Fibroblast of mammary gland (primary cell): Measurements from ENCODE around the gene TRIM74.
"Not testable (repeated sequence)": the region's sequence is repeated elsewhere in the genome, so short reads cannot be mapped to it uniquely, and the experiment has no call there.

Source experiments
- DNase-seq: peaks from one replicate; pipeline ENCODE4 v3.0.0-alpha.2; 2010; ENCODE audit warnings: low read depth
- H3K4me3 ChIP-seq: 2 replicates; pipeline ENCODE4 v1.5.1; 2011; ENCODE audit warnings: low read depth, mild to moderate bottlenecking, low read length, moderate library complexity; ENCODE audit not compliant: control insufficient read depth

The TRIM74 gene

DNA sequence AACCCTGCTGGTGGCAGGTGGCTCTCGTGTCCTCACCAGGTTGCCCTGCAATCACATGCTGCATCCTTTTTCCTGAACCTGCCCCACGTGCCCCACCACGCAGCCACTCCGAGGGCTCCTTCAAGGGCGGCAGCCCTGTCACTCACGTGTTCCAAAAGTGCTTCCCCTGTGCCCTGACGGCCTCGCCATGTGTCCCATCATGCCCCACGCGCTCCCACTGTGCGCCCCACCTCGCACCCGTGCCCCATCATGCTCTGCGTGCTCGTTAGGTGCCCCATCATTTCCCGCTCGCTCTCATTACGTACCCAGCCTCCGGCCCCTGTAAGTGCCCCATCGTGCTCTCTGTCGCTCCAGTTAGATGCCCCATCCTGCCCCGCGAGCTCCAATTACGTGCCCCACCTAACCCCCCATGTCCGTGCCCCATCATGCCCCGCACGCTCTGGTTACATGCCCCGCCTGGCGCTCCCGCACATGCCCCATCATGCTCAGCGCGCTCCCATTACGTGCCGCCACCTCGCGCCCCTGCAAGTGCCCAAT lies at the start of gene TRIM74:
Gene TRIM74 (minus strand): TSS at position 487 of the 537 bp plus-strand sequence. CDS start 3,309 bp downstream, outside the sequence.
- not testable (repeated sequence) for DNase-seq, H3K4me3 ChIP-seq

DNA sequence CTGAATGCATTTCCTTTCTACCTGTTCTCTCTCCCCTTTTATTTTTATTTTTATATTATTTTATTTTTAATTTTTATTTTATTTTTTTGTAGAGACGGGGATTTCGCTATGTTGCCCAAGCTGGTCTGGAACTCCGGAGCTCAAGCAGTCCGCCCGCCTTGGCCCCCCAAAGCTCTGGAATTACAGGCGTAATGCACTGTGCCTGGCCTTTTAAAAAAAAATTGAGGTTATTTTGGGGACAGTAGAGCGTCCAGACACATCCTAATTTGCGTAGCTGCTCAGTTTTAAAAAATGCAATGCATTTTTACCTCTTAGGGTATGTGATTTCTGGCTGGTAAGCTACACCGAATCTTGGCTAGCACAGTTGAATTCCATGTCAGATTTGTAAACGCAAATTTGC lies 37.2 kb upstream of the TRIM74 start:
- DNase-seq, result not testable (repeated sequence)

DNA sequence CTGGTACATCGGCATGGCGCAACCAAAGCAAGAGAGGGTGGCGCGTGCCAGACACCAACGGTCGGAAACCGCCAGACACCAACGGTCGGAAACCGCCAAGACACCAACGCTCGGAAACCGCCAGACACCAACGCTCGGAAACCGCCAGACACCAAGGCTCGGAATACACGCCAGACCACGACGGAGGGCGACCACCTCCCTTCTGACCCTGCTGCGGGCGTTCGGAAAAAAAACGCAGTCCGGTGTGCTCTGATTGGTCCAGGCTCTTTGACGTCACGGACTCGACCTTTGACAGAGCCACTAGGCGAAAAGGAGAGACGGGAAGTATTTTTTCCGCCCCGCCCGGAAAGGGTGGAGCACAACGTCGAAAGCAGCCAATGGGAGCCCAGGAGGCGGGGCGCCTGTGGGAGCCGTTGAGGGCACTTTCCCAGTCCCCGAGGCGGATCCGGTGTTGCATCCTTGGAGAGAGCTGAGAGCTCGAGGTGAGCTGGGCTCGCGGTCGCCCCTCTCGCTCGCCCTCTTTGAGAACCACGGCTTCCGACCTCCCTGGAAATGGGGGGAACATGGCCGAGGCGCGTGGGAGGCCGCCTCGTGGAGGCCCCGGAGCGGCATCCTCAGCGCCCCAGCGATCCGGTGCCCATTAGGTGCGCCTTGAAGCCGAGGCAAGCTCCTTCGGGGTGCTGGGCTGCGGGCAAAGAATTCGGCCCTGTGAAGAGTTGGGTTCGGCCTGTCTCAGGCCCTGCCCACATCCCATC lies 36.6 kb upstream of the TRIM74 start:
- H3K4me3 ChIP-seq, result peak overlapping the region; percentile 61

More for the DNA sequence above, 37.2 kb upstream of the TRIM74 start:
- peak overlapping the region; percentile 45 for H3K4me3 ChIP-seq

DNA sequence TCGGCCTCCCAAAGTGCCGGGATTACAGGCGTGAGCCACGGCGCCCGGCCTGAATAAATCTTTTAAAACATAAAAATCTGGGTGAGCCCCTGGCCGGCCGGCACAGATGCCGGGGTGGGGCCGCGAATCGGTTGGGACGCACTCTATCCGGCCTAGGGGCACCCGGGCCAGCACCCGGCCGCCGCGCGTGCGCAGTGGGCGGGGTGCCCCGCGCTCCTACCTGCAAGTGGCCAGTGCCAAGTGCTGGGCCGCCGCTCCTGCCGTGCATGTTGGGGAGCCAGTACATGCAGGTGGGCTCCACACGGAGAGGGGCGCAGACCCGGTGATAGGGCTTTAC lies 36.1 kb upstream of the TRIM74 start:
- not testable (repeated sequence) for DNase-seq
- H3K4me3 ChIP-seq, result peak overlapping the region; percentile 61

More for the DNA sequence above, 36.6 kb upstream of the TRIM74 start:
- DNase-seq, result peak; percentile 77

DNA sequence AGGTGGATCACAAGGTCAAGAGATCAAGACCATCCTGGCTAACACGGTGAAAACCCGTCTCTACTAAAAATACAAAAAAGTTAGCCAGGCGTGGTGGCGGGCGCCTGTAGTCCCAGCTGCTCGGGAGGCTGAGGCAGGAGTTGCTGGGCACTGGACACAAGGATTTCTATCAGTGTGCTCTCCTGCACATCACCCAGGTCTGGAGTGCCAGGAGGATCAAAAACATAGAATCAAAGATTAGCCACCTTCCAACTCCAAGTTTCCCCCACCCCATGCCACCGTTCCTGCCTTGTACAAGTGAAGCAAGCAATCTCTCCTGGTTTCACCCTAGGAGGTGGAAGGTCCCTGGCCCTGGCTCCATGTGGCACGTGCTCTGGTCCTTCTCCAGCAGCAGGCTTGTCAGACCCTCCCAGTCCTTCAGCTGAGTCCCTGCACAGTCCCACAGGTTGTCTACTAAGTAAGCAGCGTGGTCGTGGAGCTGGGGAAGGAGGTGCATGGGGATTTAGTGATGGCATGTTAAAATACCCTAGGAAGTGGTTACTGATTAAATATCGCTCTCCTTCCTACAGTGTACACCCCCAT lies 28.7 kb upstream of the TRIM74 start:
- DNase-seq, H3K4me3 ChIP-seq: not testable (repeated sequence)

DNA sequence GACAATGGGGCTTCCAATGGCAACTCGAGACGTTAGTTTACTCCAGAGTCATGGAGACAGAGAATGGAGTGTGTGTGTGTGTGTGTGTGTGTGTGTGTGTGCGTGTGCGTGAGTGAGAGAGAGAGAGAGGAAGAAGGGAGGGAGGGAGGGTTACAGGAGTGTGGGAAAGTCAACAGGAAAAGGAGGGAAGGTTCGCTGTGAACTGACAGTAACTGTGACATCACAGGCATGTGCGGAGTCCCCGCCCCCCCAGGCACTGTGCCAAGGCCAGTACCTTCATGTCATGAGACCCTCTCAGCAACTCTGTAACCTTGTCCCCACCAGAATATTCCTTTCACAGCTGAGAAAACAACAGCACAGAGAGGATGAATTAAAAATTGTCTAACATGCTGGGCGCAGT lies 28.2 kb upstream of the TRIM74 start:
- DNase-seq, H3K4me3 ChIP-seq: not testable (repeated sequence)

DNA sequence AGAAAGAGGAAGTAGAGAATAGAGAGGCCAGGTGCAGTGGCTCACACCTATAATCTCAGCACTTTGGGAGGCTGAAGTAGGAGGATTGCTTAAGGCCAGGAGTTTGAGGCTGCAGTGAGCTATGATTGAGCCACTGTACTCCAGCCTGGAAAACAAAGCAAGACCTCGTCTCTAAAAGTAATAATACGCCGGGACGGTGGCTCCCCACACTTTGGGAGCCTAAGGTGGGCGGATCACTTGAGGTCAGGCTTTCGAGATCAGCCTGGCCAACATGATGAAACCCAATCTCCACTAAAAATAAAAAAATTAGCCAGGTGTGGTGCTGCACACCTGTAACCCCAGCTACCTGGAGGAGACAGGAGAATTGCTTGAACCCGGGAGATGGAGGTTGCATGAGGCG lies 26.2 kb upstream of the TRIM74 start:
- DNase-seq, H3K4me3 ChIP-seq: not testable (repeated sequence)

DNA sequence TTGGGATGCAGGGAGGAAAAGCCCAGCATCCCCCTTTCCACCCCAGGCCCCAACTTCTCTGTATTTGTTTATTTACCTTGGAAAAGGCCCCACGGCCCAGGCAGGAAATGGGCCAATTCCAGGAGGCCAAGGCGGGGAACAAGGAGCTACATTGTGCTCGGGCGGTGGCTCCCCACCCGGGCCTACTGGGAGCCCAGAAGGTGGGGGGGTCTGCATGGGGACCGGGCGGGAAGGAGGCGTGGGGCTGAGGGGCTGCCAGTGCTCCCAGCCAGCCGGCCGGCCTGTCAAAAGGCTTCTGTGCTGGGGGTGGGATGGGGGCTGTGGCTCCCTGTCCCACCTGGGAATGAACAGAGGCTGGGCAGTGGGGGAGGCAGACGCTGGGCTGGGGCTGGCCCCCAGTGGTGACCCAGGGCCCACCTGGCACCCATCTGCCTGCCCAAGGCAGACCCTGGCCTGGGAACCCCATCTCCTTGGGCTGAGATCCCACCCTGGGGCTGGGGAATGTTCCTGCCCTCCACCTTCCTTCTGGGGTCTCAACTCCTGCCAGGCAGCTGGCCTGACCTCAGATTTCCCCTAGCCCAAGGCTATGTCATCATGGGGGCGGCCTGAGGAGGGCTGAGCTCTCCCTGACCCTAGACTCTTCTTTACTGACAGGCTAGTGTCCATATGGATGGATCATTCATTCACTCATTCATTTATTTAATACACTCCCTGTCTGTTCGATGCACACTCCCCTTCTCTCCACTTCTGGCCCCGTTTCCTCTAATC lies 21.1 kb upstream of the TRIM74 start:
- DNase-seq, result not testable (repeated sequence)

DNA sequence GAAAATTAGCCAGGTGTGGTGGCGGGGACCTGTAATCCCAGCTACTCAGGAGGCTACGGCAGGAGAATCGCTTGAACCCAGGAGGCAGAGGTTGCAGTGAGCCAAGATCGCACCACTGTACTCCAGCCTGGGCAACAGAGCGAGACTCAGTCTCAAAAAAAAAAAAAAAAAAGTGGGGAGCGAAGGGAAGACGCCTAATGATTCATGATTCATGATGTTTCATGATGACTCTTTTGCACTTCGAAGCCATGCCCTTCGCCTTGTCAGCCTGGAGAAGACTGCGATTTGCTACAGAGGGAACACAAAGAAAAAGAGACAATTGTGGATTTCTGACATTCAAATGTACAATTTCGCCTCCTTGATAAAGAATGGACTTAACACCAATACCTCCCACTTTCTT lies 12.8 kb upstream of the TRIM74 start:
- H3K4me3 ChIP-seq, DNase-seq: not testable (repeated sequence)

More for the DNA sequence above, 21.1 kb upstream of the TRIM74 start:
- not testable (repeated sequence) for H3K4me3 ChIP-seq

DNA sequence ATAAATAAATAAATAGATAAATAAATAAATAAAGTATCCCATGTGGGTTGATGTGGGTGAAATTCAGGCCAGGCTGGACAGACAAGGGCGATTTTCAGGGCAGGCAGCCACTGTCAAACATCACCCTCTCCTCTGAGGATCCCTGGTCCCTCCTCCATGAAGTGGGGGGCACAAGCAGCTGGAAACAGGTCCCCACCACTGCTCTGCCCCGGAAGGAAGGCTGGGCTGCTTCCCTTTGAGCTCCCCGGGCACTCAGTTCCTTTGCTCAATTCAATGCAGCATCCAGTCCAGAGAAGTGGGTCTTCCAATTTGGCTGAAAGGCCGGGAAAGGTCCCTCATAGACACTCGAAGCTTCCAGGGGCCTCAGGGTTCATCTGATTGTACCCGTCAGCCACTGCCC lies 11.1 kb upstream of the TRIM74 start:
- not testable (repeated sequence) for DNase-seq, H3K4me3 ChIP-seq

DNA sequence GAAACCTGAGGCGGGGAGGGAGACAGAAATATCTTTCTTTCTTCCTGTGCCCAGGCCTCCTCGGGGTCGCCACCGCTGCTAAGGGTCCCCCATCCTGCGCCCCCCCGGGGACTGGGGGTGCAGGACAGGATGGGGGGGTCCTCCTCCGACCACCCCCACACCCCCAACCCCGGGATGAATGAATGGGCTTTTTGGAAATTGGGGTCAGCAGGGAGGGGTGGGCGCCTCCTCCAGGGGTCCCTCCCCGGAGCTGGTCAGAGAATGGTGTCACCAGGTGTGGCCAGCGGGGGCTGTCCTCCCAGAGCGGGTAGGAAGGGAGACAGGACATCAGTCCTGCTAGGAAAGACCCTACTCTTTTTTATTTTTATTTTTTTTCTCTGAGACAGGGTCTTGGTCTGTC lies 7.2 kb upstream of the TRIM74 start:
- H3K4me3 ChIP-seq, DNase-seq: not testable (repeated sequence)

DNA sequence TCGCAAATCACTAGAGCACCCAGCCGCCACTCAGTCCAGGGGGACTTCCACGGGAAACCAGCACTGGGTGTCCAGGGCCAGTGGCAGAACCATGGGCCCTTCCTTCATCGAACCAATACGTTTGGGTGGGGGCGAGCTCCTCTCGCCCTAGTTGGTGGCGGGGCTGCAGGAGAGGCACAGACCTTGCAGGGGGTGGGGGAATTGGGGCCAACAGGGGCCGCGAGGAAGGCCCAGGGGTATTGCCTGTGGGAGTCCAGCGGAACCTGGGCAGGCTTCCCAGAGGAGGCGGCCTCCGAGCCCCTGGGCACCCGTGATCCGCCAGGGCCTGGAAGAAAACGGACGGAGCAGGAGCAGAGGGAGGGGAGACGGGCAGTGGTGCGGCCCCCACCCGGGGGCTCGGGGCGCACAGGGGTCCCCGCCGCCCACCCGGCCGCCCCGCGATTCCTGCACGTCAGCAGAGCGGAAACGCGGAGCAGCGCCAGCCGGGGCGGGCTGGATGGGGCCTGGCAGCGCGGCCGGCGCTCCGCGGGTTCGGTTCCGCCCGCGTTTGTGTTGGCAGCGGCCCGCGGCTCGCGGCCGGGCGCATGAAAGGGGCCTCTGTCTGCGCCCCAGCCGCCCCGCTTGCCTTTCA lies 6.5 kb upstream of the TRIM74 start:
- DNase-seq, result not testable (repeated sequence)

DNA sequence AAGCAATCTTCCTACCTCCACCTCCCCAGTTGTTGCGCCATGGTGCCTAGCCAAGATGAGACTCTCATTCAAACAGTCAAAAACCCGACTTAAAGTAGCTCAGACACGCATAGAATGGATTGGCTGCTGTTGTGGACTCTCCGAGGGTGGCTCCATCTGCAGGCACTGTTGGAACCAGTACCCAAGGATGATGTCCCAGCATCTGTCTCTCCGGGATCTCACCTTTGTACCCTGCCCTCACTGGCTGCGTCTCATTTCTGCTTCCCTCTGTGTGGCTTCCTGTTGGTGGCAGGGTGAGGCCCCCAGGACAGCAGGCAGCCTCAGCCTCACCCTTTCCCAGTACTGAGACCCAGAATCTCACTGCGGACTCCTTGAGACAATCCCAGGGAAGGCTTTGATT lies 5.5 kb upstream of the TRIM74 start:
- not testable (repeated sequence) for DNase-seq, H3K4me3 ChIP-seq

More for the DNA sequence above, 6.5 kb upstream of the TRIM74 start:
- not testable (repeated sequence) for H3K4me3 ChIP-seq

DNA sequence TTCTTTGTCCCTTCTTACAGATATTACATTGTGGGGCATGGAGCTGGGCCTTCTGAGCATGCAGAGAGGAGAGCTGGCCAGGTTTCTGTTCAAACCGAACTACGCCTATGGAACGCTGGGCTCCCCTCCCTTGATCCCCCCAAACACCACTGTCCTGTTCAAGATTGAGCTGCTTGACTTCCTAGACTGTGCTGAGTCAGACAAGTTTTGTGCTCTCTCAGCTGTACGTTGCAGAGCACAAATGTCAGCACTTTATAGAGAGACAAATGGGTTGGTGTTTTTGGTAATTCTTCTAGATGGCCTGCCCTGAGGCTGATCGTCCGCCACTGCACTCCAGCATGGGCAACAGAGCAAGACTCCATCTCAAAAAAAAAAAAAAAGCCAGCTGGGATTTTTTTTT lies 2.2 kb upstream of the TRIM74 start:
- DNase-seq, H3K4me3 ChIP-seq: not testable (repeated sequence)

DNA sequence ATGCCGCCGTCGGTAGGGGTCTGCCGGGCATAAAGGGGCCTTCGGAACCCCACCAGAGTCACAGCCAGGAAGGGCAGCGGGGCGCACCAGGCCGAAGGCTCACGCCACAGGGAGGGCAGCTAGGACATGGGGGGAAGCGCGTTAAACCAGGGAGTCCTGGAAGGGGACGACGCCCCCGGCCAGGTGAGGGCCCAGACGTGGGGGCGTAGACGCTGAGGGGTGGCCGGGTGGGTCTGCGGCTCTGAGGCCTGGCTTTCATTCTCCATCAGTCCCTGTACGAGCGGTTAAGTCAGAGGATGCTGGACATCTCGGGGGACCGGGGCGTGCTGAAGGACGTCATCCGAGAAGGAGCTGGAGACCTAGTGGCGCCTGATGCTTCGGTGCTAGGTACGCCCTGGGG lies 422 bp upstream of the TRIM74 start:
- not testable (repeated sequence) for DNase-seq, H3K4me3 ChIP-seq

DNA sequence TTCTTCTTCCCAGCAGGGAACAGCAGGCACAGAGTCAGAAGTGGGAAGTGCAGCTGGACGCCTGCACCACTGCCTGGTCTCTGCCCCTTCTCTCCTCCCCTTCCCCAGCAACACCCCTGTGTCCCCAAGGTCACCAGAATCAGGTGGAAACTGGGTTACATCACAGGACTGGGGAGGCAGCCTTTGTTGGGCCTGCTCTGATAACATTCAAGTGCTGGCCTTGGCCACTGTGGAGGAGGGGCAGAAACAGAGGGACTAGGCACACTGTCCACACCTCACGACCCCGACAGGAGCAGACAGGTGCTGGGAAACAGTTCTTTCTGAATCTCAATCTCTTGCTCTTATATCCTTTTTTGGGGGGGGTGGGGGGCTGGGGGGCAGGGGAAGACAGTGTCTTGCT lies 2.4 kb downstream of the TRIM74 start:
- DNase-seq, H3K4me3 ChIP-seq: not testable (repeated sequence)

DNA sequence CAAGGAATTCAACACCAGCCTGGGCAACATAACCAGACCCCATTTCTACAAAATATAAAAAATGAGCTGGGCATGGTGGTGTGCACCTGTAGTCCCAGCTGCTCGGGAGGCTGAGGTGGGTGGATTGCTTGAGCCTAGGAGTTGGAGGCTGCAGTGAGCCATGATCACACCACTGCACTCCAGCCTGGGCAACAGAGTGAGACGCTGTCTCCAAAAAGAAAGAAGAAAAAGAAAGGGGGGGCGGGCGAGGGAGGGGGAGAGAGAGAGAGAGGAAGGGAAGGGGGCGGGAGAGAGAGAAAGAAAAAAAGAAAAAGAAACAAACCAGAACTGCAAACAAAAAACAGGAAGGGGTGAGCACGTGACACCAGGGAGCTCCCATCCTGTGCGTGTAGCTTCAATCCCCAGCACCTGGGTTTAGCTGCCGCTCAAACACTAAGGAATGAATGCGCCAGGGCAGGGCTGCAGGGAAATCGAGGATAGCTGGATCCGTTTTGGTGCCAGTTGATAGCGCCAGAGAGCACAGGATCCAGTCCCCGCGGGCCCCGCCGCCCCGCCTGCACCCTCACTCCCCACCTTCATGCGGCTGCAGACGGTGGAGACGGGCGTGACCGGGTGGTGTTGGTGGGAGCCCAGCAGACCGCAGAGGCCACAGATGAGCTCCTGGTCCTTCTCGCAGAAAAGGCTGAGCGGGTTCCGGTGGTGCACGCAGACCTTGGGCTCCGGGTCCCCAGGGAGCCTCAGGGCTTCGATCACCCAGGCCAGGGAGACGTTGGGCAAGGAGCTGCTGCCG lies 3.9 kb downstream of the TRIM74 start:
- not testable (repeated sequence) for H3K4me3 ChIP-seq, DNase-seq

DNA sequence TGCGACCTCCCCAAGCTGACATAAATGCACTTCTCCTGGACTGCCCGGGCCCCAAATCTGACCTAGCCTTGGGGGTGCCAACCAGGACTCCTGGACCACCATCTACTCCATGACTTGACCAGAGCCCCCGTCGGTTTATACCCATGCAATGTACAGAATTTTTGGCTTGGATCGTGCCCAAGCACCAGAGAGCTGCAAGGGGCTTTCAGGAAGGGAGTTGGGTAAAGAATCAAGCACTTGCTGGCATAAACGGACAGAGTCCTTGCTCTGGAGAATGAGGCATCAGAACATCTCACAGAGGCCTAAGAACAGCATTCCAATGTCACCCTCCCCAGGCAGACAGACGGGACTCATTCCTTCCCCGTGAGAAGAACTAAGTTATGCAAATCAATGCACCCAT lies 6.2 kb downstream of the TRIM74 start:
- DNase-seq, result not testable (repeated sequence)

More for the DNA sequence above, 6.2 kb downstream of the TRIM74 start:
- H3K4me3 ChIP-seq, result not testable (repeated sequence)
